ENCODE results near the gene MYT1. TPM values are rescaled to one million over a fixed set of nuclear protein-coding genes. Genes with fewer than 3 reads are reported as not detected.
"Not testable (repeated sequence)": the region's sequence is repeated elsewhere in the genome, so short reads cannot be mapped to it uniquely, and the experiment has no call there.

MYT1 gene
- not detected for total RNA-seq

DNA sequence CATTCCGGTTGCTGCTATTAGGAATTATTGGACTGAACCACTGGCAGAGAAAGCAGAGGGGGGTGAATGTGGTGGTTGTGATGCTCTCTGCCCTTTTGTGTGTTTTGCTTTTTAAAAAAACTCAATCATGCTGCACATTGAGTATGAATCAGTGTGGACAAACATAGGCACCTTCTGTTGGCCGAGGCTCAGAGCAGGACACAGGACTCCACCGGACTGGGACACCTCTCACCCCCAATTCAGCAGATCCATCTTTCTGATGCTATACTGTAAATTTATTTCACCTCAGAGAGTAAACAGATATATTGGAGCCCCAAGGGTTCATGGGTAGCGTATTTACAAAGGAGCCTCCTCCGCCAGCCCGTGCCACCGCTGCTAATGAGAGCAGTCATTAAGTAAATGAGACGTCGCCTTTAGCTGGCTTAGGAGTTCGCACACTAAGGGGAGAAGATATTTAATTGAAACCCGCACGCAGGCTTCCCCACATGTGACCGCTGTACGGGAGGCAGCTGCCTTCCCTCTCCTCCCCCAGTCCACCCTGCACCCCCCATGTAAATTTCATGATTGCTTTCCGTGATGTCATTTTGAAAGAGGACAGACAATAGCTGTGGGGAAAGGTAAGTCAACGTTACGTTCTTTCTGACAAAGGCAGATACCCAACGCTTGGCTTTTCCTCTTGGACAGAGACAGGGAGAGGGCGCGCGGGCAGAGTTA, at the start of gene MYT1:
Gene MYT1, plus strand, starts transcription at position 330 of the 714 bp plus-strand sequence. CDS start 34,410 bp downstream, outside the sequence.
- Histone ChIP-seq H3K4me3 (ENCODE audit: low read length) (no peak within 1 kb of the TSS), H3K4me1 (ENCODE audit: insufficient read depth, low read length) (no peaks in the 10 kb centered on the region), H3K27me3 (ENCODE audit: insufficient read depth, low read length) (peaks cover 25% of the 10 kb centered on the region), H3K9me3 (ENCODE audit: low read depth, low read length) (no peaks in the 10 kb centered on the region)

GRCh38 chr20:64115171-64115911, 48.9 kb upstream of the MYT1 start:
- Histone ChIP-seq H3K9me3 (ENCODE audit: low read depth, low read length) (no peaks in the 10 kb centered on the region), H3K27me3 (ENCODE audit: insufficient read depth, low read length) (no peaks in the 10 kb centered on the region), H3K4me3 (ENCODE audit: low read length) (no peak overlapping the region), H3K4me1 (ENCODE audit: insufficient read depth, low read length) (peaks cover 6% of the 10 kb centered on the region)

- H3K9me3 ChIP-seq (ENCODE audit: low read depth, low read length), result no peaks in the 10 kb centered on the region
- peaks cover 8% of the 10 kb centered on the region for H3K4me1 ChIP-seq (ENCODE audit: insufficient read depth, low read length)
- no peak overlapping the region for H3K4me3 ChIP-seq (ENCODE audit: low read length)
- no peaks in the 10 kb centered on the region for H3K27me3 ChIP-seq (ENCODE audit: insufficient read depth, low read length)
These were observed 48.2 kb upstream of the MYT1 start for GRCh38 chr20:64116016-64116415.

DNA sequence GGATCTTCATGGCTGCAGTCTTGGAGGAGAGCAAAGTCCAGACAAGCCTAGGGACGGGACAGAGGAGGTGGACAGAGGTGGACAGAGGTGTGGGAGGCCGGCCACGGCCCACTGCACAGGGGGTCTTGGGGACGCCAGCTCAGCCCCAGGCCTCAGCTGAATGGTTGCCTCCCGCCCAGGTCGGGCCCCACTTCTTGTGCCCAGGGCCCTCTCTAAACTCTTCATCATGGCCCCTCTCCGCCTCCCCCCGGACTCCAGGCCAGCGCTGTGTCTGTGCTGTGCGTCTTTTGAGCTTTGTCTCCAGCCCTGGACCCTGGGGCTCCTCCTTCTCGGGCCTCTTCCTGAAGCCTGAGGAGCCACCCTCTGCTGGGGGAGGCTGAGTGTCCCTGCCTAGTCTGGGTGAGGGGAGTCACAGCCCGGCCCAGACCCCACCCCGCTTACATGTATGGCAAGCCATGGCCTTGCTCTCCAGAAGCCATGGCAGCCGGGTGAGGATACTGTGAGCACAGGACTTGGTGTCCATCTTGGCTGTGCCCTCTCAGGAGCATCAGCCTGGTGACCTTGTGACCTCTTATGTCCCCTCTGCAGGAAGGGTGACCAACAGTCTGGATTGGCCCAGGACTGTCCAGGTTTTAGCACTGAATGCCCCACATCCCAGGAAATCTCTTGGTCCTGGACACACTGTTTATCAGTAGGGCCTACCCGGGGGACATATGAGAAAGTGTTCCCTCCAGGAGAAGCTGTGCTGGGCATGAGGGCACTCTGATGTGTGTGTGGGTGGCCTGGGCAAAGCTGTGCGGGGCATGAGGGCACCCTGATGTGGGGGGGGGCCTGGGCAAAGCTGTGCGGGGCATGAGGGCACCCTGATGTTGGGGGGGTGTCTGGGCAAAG, 47.5 kb upstream of the MYT1 start:
- peaks cover 8% of the 10 kb centered on the region for H3K4me1 ChIP-seq (ENCODE audit: insufficient read depth, low read length)
- no peaks in the 10 kb centered on the region for H3K27me3 ChIP-seq (ENCODE audit: insufficient read depth, low read length)
- H3K4me3 ChIP-seq (ENCODE audit: low read length), result no peak overlapping the region
- H3K9me3 ChIP-seq (ENCODE audit: low read depth, low read length), result no peaks in the 10 kb centered on the region

DNA sequence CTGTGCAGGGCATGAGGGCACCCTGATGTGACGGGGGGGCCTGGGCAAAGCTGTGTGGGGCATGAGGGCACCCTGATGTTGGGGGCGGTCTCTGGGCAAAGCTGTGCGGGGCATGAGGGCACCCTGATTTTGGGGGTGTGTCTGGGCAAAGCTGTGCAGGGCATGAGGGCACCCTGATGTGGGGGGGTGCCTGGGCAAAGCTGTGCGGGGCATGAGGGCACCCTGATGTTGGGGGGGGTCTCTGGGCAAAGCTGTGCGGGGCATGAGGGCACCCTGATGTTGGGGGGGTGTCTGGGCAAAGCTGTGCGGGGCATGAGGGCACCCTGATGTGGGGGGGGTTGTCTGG, 46.8 kb upstream of the MYT1 start:
- not testable (repeated sequence) for H3K9me3 ChIP-seq (ENCODE audit: low read depth, low read length); H3K4me3 ChIP-seq (ENCODE audit: low read length); H3K4me1 ChIP-seq (ENCODE audit: insufficient read depth, low read length); H3K27me3 ChIP-seq (ENCODE audit: insufficient read depth, low read length)

- no peaks in the 10 kb centered on the region for H3K9me3 ChIP-seq (ENCODE audit: low read depth, low read length)
- no peaks in the 10 kb centered on the region for H3K27me3 ChIP-seq (ENCODE audit: insufficient read depth, low read length)
- peaks cover 8% of the 10 kb centered on the region for H3K4me1 ChIP-seq (ENCODE audit: insufficient read depth, low read length)
- H3K4me3 ChIP-seq (ENCODE audit: low read length), result no peak overlapping the region
These were observed 45.0 kb upstream of the MYT1 start for GRCh38 chr20:64119301-64119680.

GRCh38 chr20:64119681-64120341, 44.4 kb upstream of the MYT1 start:
- peaks cover 8% of the 10 kb centered on the region for H3K4me1 ChIP-seq (ENCODE audit: insufficient read depth, low read length)
- no peaks in the 10 kb centered on the region for H3K9me3 ChIP-seq (ENCODE audit: low read depth, low read length)
- H3K27me3 ChIP-seq (ENCODE audit: insufficient read depth, low read length), result no peaks in the 10 kb centered on the region
- no peak overlapping the region for H3K4me3 ChIP-seq (ENCODE audit: low read length)

DNA sequence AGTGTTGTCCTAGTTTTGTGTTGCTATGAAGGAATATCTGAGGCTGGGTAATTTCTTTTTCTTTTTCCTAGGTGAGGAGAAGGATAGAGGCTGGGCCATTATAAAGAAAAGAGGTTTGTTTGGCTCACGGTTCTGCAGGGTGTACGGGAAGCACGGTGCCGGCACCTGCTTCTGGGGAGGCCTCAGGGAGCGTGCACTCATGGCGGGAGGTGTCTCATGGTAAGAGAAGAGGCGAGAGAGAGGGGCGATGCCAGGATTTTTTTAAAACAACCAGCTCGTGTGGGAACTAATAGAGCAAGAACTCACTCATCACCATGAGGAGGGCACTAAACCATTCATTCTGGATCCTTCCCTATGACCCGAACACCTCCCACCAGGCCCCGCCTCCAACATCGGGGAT, 42.7 kb upstream of the MYT1 start:
- Histone ChIP-seq H3K27me3 (ENCODE audit: insufficient read depth, low read length) (no peaks in the 10 kb centered on the region), H3K9me3 (ENCODE audit: low read depth, low read length) (no peaks in the 10 kb centered on the region), H3K4me3 (ENCODE audit: low read length) (no peak overlapping the region), H3K4me1 (ENCODE audit: insufficient read depth, low read length) (peaks cover 8% of the 10 kb centered on the region)

DNA sequence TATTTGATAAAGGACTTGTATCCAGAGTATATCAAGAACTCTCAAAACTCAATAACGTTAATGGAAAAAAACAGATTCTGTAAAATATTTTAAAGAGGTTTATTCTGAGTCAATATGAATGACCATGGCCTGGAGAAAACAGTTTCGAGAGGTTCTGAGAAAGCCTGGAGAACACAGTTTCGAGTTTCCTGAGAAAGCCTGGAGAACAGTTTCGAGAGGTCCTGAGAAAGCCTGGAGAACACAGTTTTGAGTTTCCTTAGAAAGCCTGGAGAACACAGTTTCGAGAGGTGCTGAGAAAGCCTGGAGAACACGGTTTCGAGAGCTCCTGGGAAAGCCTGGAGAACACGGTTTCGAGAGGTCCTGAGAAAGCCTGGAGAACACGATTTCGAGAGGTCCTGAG, 41.3 kb upstream of the MYT1 start:
- not testable (repeated sequence) for H3K27me3 ChIP-seq (ENCODE audit: insufficient read depth, low read length); H3K4me3 ChIP-seq (ENCODE audit: low read length); H3K9me3 ChIP-seq (ENCODE audit: low read depth, low read length); H3K4me1 ChIP-seq (ENCODE audit: insufficient read depth, low read length)

GRCh38 chr20:64123517-64123916, 40.7 kb upstream of the MYT1 start:
- not testable (repeated sequence) for H3K4me3 ChIP-seq (ENCODE audit: low read length); H3K4me1 ChIP-seq (ENCODE audit: insufficient read depth, low read length); H3K9me3 ChIP-seq (ENCODE audit: low read depth, low read length); H3K27me3 ChIP-seq (ENCODE audit: insufficient read depth, low read length)

GRCh38 chr20:64129146-64129782, 35.0 kb upstream of the MYT1 start:
- Histone ChIP-seq H3K9me3 (ENCODE audit: low read depth, low read length) (no peaks in the 10 kb centered on the region), H3K27me3 (ENCODE audit: insufficient read depth, low read length) (peaks cover 3% of the 10 kb centered on the region), H3K4me1 (ENCODE audit: insufficient read depth, low read length) (no peaks in the 10 kb centered on the region), H3K4me3 (ENCODE audit: low read length) (no peak overlapping the region)

DNA sequence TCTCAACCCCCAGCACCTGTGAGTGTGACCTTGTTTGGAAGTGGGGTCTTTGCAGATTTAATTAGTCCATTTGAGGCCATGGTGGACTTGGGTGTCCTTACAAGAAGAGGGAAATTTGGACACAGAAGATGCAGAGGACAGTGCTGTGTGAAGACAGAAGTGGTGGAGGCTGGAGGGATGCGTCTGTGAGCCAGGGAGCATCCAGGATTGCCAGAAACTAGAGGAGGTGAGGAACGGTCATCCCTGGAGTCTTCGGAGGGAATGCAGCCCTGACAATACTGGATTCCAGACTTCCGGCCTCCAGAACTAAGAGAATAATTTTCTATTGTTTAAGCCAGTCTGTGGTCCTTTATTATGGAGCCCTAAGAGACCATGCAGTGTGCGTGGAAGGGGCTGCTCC, 34.0 kb upstream of the MYT1 start:
- Histone ChIP-seq H3K4me3 (ENCODE audit: low read length) (no peak overlapping the region), H3K27me3 (ENCODE audit: insufficient read depth, low read length) (peaks cover 3% of the 10 kb centered on the region), H3K4me1 (ENCODE audit: insufficient read depth, low read length) (no peaks in the 10 kb centered on the region), H3K9me3 (ENCODE audit: low read depth, low read length) (no peaks in the 10 kb centered on the region)

GRCh38 chr20:64130876-64131275, 33.4 kb upstream of the MYT1 start:
- Histone ChIP-seq H3K27me3 (ENCODE audit: insufficient read depth, low read length) (peaks cover 3% of the 10 kb centered on the region), H3K4me3 (ENCODE audit: low read length) (no peak overlapping the region), H3K9me3 (ENCODE audit: low read depth, low read length) (no peaks in the 10 kb centered on the region), H3K4me1 (ENCODE audit: insufficient read depth, low read length) (no peaks in the 10 kb centered on the region)

DNA sequence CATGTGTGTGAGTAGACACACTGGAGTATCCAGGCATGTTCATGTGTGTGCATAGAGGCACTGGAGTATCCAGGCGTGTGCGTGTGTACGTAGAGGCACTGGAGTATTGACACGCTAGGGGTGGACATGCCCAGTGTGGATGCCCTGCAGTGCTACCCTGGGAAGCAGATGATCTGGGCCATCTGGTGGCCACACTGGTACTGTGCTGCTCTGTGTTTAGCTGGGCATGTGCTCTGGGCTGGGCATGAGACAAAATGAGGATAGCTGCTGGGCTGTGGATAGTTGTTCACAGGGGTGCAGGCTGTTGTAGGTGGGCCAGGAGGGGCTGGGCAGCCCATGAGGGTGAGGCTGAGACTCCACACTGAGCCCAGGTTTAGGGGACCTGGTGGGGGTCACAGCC, 32.8 kb upstream of the MYT1 start:
- H3K27me3 ChIP-seq (ENCODE audit: insufficient read depth, low read length), result peaks cover 3% of the 10 kb centered on the region
- H3K9me3 ChIP-seq (ENCODE audit: low read depth, low read length), result no peaks in the 10 kb centered on the region
- no peak overlapping the region for H3K4me3 ChIP-seq (ENCODE audit: low read length)
- H3K4me1 ChIP-seq (ENCODE audit: insufficient read depth, low read length), result no peaks in the 10 kb centered on the region

Measured in mononuclear cell (primary cell).